ENCODE results near the gene UNC5CL. TPM values are rescaled to one million over a fixed set of nuclear protein-coding genes. Genes with fewer than 3 reads are reported as not detected.
"Not testable (repeated sequence)": the region's sequence is repeated elsewhere in the genome, so short reads cannot be mapped to it uniquely, and the experiment has no call there.

UNC5CL gene
- total RNA-seq, 1 donor from 2014 or later, result 0.27 TPM

- intact Hi-C loops (cut with micrococcal nuclease), result no loop called here
- H3K36me3 ChIP-seq, result no peaks in the 10 kb centered on the region
- no peak for TF ChIP-seq CTCF (IDR thresholded peaks at IDR 0.05; ENCODE audit: borderline replicate concordance)
- H3K27ac ChIP-seq (replicated peaks), result no peak overlapping the region
- H3K4me3 ChIP-seq, result no peak overlapping the region
- no peaks in the 10 kb centered on the region for H3K27me3 ChIP-seq (ENCODE audit: low read depth)
- no peak for DNase-seq
- H3K4me1 ChIP-seq, result no peaks in the 10 kb centered on the region
- no peaks in the 10 kb centered on the region for H3K9me3 ChIP-seq (replicated peaks)
Measured at GRCh38 chr6:41014780-41015179, 24.2 kb downstream of the UNC5CL start.

GRCh38 chr6:41013466-41014153 lies 25.4 kb downstream of the UNC5CL start:
- Histone ChIP-seq H3K27me3 (ENCODE audit: low read depth) (no peaks in the 10 kb centered on the region), H3K4me3 (no peak overlapping the region), H3K9me3 (replicated peaks) (no peaks in the 10 kb centered on the region), H3K4me1 (no peaks in the 10 kb centered on the region), H3K36me3 (no peaks in the 10 kb centered on the region), H3K27ac (replicated peaks) (no peak overlapping the region)
- intact Hi-C loops (cut with micrococcal nuclease), result no loop called here
- no peak for TF ChIP-seq CTCF (IDR thresholded peaks at IDR 0.05; ENCODE audit: borderline replicate concordance)
- no peak for DNase-seq

GRCh38 chr6:41011673-41012072 lies 27.3 kb downstream of the UNC5CL start:
- Histone ChIP-seq H3K36me3 (no peaks in the 10 kb centered on the region), H3K4me1 (no peaks in the 10 kb centered on the region), H3K9me3 (replicated peaks) (no peaks in the 10 kb centered on the region), H3K4me3 (no peak overlapping the region), H3K27ac (replicated peaks) (no peak overlapping the region), H3K27me3 (ENCODE audit: low read depth) (no peaks in the 10 kb centered on the region)
- no peak for DNase-seq
- intact Hi-C loops (cut with micrococcal nuclease), result no loop called here
- no peak for TF ChIP-seq CTCF (IDR thresholded peaks at IDR 0.05; ENCODE audit: borderline replicate concordance)

- Histone ChIP-seq H3K9me3 (replicated peaks) (no peaks in the 10 kb centered on the region), H3K36me3 (no peaks in the 10 kb centered on the region), H3K27me3 (ENCODE audit: low read depth) (no peaks in the 10 kb centered on the region), H3K4me1 (no peaks in the 10 kb centered on the region), H3K4me3 (no peak overlapping the region), H3K27ac (replicated peaks) (no peak overlapping the region)
- no peak for TF ChIP-seq CTCF (IDR thresholded peaks at IDR 0.05; ENCODE audit: borderline replicate concordance)
- no peak for DNase-seq
- intact Hi-C loops (cut with micrococcal nuclease), result no loop called here
Measured at GRCh38 chr6:41009669-41010068, 29.4 kb downstream of the UNC5CL start.

GRCh38 chr6:41008011-41008410 lies 31.0 kb downstream of the UNC5CL start:
- H3K4me1 ChIP-seq, result no peaks in the 10 kb centered on the region
- no peak overlapping the region for H3K4me3 ChIP-seq
- H3K9me3 ChIP-seq (replicated peaks), result no peaks in the 10 kb centered on the region
- H3K36me3 ChIP-seq, result no peaks in the 10 kb centered on the region
- intact Hi-C loops (cut with micrococcal nuclease), result no loop called here
- peaks cover 3% of the 10 kb centered on the region for H3K27me3 ChIP-seq (ENCODE audit: low read depth)
- no peak for TF ChIP-seq CTCF (IDR thresholded peaks at IDR 0.05; ENCODE audit: borderline replicate concordance)
- H3K27ac ChIP-seq (replicated peaks), result no peak overlapping the region
- no peak for DNase-seq

GRCh38 chr6:41006980-41007379 lies 32.0 kb downstream of the UNC5CL start:
- DNase-seq; H3K36me3 ChIP-seq; H3K4me3 ChIP-seq; H3K9me3 ChIP-seq (replicated peaks); H3K27me3 ChIP-seq (ENCODE audit: low read depth); intact Hi-C loops (cut with micrococcal nuclease); H3K27ac ChIP-seq (replicated peaks); H3K4me1 ChIP-seq: not testable (repeated sequence)
